Measurements from ENCODE around the gene ERBB2. TPM values are rescaled to one million over a fixed set of nuclear protein-coding genes. Genes with fewer than 3 reads are reported as not detected.

Gene ERBB2
- total and polyA plus RNA-seq, 2 of the 8 experiments (the other 6 are each of a cell fraction or from before 2014, with no cell fraction given), result 183 to 394 TPM

- no peak for TF ChIP-seq YY1 (IDR thresholded peaks at IDR 0.05; ENCODE audit: low read depth, low read length)
- TF ChIP-seq GABPA (IDR thresholded peaks at IDR 0.05; ENCODE audit: borderline replicate concordance, insufficient read depth, low read length), result no peak
- no peak for TF ChIP-seq POU5F1 (IDR thresholded peaks at IDR 0.05; ENCODE audit: low read depth, low read length)
- TF ChIP-seq POLR2AphosphoS5 (IDR thresholded peaks at IDR 0.05; ENCODE audit: low read depth, low read length), result no peak; the same call in 1 of the 2 replicates
- TF ChIP-seq ASH2L (IDR thresholded peaks at IDR 0.05; ENCODE audit: low read length), result no peak
- peak; percentile 71 for TF ChIP-seq CREB1 (IDR thresholded peaks at IDR 0.05)
- no peak for TF ChIP-seq CHD7 (IDR thresholded peaks at IDR 0.05; ENCODE audit: insufficient replicate concordance, low read length)
- TF ChIP-seq RXRA (IDR thresholded peaks at IDR 0.05; ENCODE audit: insufficient read depth, low read depth, low read length), result no peak
- TF ChIP-seq PHF8 (conservative IDR thresholded peaks at IDR 0.05; ENCODE audit: low read depth, low read length), result 0 out of 2 replicates have a peak, but pooled peaks have one; percentile 35
- TF ChIP-seq GTF2F1 (IDR thresholded peaks at IDR 0.05; ENCODE audit: borderline replicate concordance, low read depth, low read length), result no peak
These were observed 38.1 kb downstream of the ERBB2 start, which contains the start of gene GRB7 (continued) for GRCh38 chr17:39737760-39738567.
